ENCODE measurements around the gene FIGNL2.

Gene FIGNL2

DNA sequence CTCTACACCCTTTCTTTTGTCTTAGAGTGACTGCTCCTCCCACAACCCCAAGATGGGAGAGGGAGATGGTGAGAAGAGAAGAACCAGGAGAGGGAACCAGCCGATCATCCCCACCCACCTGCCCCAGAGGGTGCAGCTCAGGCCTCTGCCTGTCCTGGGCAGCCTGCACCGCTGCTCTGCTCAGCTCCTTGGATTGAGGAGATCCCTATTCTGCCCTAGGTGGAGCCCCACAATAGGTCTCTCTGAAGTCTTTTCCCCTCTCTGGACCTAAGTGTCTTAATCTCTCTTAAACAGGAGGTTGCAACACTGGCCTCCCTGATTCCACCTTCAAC lies 41.6 kb upstream of the FIGNL2 start:
- TF ChIP-seq, protein P1, sequence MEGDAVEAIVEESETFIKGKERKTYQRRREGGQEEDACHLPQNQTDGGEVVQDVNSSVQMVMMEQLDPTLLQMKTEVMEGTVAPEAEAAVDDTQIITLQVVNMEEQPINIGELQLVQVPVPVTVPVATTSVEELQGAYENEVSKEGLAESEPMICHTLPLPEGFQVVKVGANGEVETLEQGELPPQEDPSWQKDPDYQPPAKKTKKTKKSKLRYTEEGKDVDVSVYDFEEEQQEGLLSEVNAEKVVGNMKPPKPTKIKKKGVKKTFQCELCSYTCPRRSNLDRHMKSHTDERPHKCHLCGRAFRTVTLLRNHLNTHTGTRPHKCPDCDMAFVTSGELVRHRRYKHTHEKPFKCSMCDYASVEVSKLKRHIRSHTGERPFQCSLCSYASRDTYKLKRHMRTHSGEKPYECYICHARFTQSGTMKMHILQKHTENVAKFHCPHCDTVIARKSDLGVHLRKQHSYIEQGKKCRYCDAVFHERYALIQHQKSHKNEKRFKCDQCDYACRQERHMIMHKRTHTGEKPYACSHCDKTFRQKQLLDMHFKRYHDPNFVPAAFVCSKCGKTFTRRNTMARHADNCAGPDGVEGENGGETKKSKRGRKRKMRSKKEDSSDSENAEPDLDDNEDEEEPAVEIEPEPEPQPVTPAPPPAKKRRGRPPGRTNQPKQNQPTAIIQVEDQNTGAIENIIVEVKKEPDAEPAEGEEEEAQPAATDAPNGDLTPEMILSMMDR (IDR thresholded peaks at IDR 0.05) = no peak

DNA sequence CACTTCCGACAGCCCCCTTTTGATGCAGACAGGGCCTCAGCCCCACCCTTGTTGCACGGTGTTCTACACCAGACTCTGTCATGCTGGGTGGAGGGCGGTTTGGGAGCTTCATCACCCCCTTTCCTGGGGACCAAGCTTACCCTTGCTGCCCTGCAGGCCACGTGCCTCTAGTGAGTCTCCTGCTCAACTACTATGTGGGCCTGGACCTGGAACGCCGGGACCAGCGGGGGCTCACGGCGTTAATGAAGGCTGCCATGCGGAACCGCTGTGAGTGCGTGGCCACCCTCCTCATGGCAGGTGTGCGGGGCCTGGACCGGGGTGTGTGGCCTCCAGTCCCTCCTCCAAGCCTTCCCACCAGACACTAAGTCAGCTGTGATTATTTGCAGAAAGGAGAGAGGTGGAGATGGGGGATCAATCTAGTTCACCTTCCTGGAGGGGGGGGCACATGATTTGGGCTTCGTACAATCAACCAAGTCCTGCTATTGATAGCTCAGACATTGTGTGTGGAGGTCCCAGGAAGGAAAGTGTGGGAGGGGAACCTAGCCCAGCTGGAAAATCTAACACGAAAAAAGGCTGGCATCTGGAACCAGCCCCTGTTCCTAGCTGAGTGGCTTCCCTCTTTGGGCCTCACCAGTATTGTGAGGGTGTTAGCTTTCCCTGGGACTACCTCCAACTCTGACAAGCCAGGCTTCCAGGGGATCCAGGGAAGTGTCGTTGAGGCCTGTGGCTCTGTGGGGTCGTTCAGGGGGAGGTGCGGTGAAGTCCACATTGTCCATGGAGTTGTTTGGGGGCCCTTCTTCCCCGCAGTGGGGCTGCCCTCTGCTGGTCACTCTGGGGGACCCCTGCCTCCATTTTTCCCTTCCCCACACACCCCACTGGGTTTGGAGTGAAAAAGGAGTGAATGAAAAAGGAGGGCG lies 41.0 kb upstream of the FIGNL2 start:
- TF ChIP-seq, protein P1 (IDR thresholded peaks at IDR 0.05) = peak; percentile 18; the same call in 1 of the 2 replicates

DNA sequence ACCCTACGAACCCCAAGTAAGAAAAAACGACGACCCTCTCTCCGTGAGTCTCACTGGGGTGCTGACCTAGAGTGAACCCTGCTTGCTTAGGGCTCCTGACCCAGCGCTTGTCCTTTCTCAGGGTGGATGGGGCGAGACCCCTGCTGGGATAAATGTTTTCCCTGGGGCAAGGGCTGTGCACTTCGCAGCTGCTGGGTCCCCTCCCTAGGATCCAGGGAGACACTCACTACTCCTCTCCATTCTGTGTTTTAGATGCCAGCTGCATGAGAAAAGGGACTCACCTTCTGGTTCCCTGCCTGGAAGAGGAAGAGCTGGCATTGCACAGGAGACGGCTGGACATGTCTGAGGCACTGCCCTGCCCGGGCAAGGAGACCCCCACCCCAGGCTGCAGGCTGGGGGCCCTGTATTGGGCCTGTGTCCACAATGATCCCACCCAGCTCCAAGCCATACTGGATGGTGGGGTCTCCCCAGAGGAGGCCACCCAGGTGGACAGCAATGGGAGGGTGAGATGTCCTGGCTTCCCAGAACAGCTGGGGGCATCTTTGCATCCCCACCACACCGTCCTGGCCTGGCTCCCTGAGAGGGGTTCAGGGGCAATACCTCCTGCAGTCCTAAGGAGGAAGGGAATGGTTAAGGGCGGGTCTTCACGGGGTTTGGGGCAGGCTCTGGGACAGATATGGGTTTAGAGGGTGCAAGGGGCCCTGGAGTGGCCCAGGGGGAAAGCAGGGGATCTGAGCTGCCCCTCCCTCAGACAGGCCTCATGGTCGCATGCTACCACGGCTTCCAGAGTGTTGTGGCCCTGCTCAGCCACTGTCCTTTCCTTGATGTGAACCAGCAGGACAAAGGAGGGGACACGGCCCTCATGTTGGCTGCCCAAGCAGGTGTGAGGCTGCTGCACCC lies 40.0 kb upstream of the FIGNL2 start:
- TF ChIP-seq, protein P1 (IDR thresholded peaks at IDR 0.05) = no peak

- TF ChIP-seq, protein P1 (IDR thresholded peaks at IDR 0.05) = no peak
Observed at GRCh38 chr12:51887476-51888315, 39.2 kb upstream of the FIGNL2 start, which contains the start of gene ANKRD33. ANKRD33 (plus strand) TSS chr12:51888103; CDS start chr12:51888187, 84 bp downstream.

DNA sequence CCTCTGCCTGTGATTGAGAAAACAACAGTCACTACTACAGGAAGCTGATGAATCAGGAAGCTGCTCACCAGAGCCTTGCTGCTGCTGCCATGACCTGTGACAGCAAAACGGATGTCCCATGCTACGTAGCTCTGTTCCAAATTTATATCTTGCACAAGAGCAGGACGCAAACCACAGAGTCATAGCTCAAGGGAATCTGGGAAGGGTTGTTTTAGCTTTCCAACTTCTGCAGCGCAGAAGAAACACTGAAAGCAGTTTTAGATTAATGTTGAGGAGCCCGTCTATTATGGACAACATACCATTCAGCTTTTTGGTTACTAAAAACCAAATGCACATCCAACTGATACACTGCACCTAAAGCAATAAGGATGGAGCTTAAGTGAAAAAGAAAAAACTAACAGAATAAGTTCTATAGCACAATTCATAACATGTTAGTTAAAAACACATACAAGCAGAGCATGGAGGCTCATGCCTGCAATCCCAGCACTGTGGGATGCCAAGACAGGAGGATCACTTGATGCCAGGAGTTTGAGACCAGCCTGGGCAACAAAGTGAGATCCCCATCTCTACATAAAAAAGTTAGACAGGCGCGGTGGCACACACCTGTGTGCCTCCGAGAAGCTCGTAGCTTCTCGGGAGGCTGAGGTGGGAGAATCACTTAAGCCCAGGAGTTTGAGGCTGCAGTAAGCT lies 37.6 kb upstream of the FIGNL2 start:
- TF ChIP-seq, protein P1 (IDR thresholded peaks at IDR 0.05) = no peak

GRCh38 chr12:51884676-51885229 lies 36.2 kb upstream of the FIGNL2 start:
- TF ChIP-seq, protein P1 (IDR thresholded peaks at IDR 0.05) = no peak
